HCT116 (cell line): Measurements from ENCODE around the gene SRGN. TPM values are rescaled to one million over a fixed set of nuclear protein-coding genes. Genes with fewer than 3 reads are reported as not detected.

ENCODE experiments used
- ATAC-seq: fragments of 200-7000 bp; cut with Tn5 transposase; 2 replicates; pipeline ENCODE4 v1.9.1; 2020; ENCODE audit warnings: mild to moderate bottlenecking, moderate library complexity
- BruUV-seq: library from RNA; stranded (reverse); fragments of 400-500 nt; replicated peaks from 2 replicates; lab custom pipeline; 2021; lab: Mats Ljungman, UMichigan
- CTCF ChIA-PET: fragments of 300-600 bp; sonication (Branson Sonifier 250); formaldehyde crosslinking; loops from one replicate; lab custom pipeline; 2021; ENCODE audit warnings: antibody characterized with exemption; lab: Charles Lee
- POLR2A ChIA-PET: fragments of 300-600, 350-600 bp; sonication (Branson Sonifier 250); formaldehyde crosslinking; loops from one replicate; lab custom pipeline; 2021; ENCODE audit warnings: antibody characterized with exemption; lab: Charles Lee
- RAD21 ChIA-PET, 2 experiments: fragments of 300-600 bp; sonication (Branson Sonifier 250); formaldehyde crosslinking; loops; one replicate each; lab custom pipeline; 2023; ENCODE audit warnings: low total read pairs in 2 of 2; ENCODE audit not compliant: uncharacterized antibody in 2 of 2, unreplicated experiment in 2 of 2, low non-redundant PET in 1 of 2; lab: Charles Lee
- DNase-seq: peaks from one replicate; pipeline ENCODE4 v3.0.0-alpha.2; 2010; ENCODE audit warnings: low read depth, low spot score
- H2AFZ ChIP-seq: fragments of 200-600 bp; shearing (Covaris generic), sonication (generic); 2 replicates; pipeline ENCODE4 v1.6.1; 2017; ENCODE audit warnings: low read depth, mixed run types, mixed read lengths, antibody characterized with exemption, low read length; ENCODE audit not compliant: poor library complexity, severe bottlenecking
- H3K27ac ChIP-seq: 2 replicates; pipeline ENCODE4 v1.5.1; 2012; ENCODE audit warnings: low read depth, low read length
- H3K27me3 ChIP-seq: fragments of 200-600 bp; sonication (generic); 2 replicates; pipeline ENCODE4 v1.6.1; 2016; ENCODE audit warnings: mixed run types, low read length, mixed read lengths; ENCODE audit not compliant: insufficient read depth
- H3K36me3 ChIP-seq, 2 experiments: fragments of 200-500 bp in 1 of 2; fragments of 200-600 bp in 1 of 2; sonication (Bioruptor generic) in 1 of 2; sonication (generic) in 1 of 2; 2 replicates each; pipeline versions ENCODE4 v1.5.1 to v1.6.1; 2014 to 2016; ENCODE audit warnings: low read length in 2 of 2, inconsistent platforms in 1 of 2, mixed read lengths in 1 of 2, mixed run types in 1 of 2; ENCODE audit not compliant: insufficient read depth in 2 of 2, control insufficient read depth in 1 of 2
- H3K4me1 ChIP-seq, 2 experiments: fragments of 200-600 bp in 1 of 2; sonication (generic) in 1 of 2; 2 replicates each; pipeline versions ENCODE4 v1.5.1 to v1.6.1; 2012 to 2017; ENCODE audit warnings: low read length in 2 of 2, inconsistent platforms in 1 of 2, mild to moderate bottlenecking in 1 of 2, mixed read lengths in 1 of 2, mixed run types in 1 of 2, moderate library complexity in 1 of 2; ENCODE audit not compliant: insufficient read depth in 2 of 2, control insufficient read depth in 1 of 2
- H3K4me2 ChIP-seq: fragments of 200-600 bp; sonication (generic); 2 replicates; pipeline ENCODE4 v1.6.1; 2017; ENCODE audit warnings: mixed run types, low read length, mixed read lengths
- H3K4me3 ChIP-seq, 2 experiments: fragments of 200-600 bp in 1 of 2; sonication (generic) in 1 of 2; replicated peaks in 1 of 2; 2 replicates each; pipeline ENCODE4 v1.5.1; 2011 to 2016; ENCODE audit warnings: low read length in 2 of 2, control low read depth in 1 of 2, low read depth in 1 of 2, mild to moderate bottlenecking in 1 of 2, mixed read lengths in 1 of 2, mixed run types in 1 of 2
- H3K79me2 ChIP-seq: fragments of 200-600 bp; sonication (generic); 2 replicates; pipeline ENCODE4 v1.6.1; 2017; ENCODE audit warnings: mild to moderate bottlenecking, mixed run types, low read length, moderate library complexity, mixed read lengths; ENCODE audit not compliant: insufficient read depth
- H3K9ac ChIP-seq: fragments of 200-600 bp; sonication (generic); 2 replicates; pipeline ENCODE4 v1.6.1; 2016; ENCODE audit warnings: low read length, mixed read lengths
- H3K9me2 ChIP-seq: fragments of 200-600 bp; sonication (generic), shearing (Covaris generic); 2 replicates; pipeline ENCODE4 v1.6.1; 2017; ENCODE audit warnings: mixed run types, mild to moderate bottlenecking, moderate library complexity; ENCODE audit not compliant: insufficient read depth
- H3K9me3 ChIP-seq, 2 experiments: fragments of 200-500 bp in 1 of 2; fragments of 200-600 bp in 1 of 2; sonication (Bioruptor generic) in 1 of 2; sonication (generic) in 1 of 2; 2 replicates each; pipeline ENCODE4 v1.6.1; 2014 to 2017; ENCODE audit warnings: low read length in 2 of 2, mixed read lengths in 2 of 2, inconsistent platforms in 1 of 2, low read depth in 1 of 2, mild to moderate bottlenecking in 1 of 2, mixed run types in 1 of 2, moderate library complexity in 1 of 2; ENCODE audit not compliant: control insufficient read depth in 1 of 2, insufficient read depth in 1 of 2
- H4K20me1 ChIP-seq: fragments of 200-600 bp; sonication (generic), shearing (Covaris generic); 2 replicates; pipeline ENCODE4 v1.6.1; 2017; ENCODE audit warnings: mixed run types, mild to moderate bottlenecking, moderate library complexity; ENCODE audit not compliant: insufficient read depth
- ATF3 ChIP-seq: IDR thresholded peaks from 2 replicates; pipeline ENCODE4 v1.6.1; 2012
- EGR1 ChIP-seq: IDR thresholded peaks from 2 replicates; pipeline ENCODE4 v1.6.1; 2012; ENCODE audit warnings: low read depth
- ELF1 ChIP-seq: IDR thresholded peaks from 2 replicates; pipeline ENCODE4 v1.6.1; 2012; ENCODE audit warnings: low read depth, borderline replicate concordance
- EZH2 ChIP-seq: fragments of 200-600 bp; sonication (generic); IDR thresholded peaks from 2 replicates; pipeline ENCODE4 v1.6.1; 2017; ENCODE audit warnings: antibody characterized with exemption, mixed run types
- FOSL1 ChIP-seq: IDR thresholded peaks from 2 replicates; pipeline ENCODE4 v1.6.1; 2012; ENCODE audit warnings: low read depth
- JUND ChIP-seq: IDR thresholded peaks from 2 replicates; pipeline ENCODE4 v1.6.1; 2012
- MAX ChIP-seq: IDR thresholded peaks from 2 replicates; pipeline ENCODE4 v1.6.1; 2012
- POLR2A ChIP-seq: IDR thresholded peaks from 2 replicates; pipeline ENCODE4 v1.7.0; 2011; ENCODE audit warnings: borderline replicate concordance; ENCODE audit not compliant: insufficient read depth, insufficient read length; ENCODE audit errors: extremely low read depth
- POLR2AphosphoS5 ChIP-seq: IDR thresholded peaks from 2 replicates; pipeline ENCODE4 v1.6.1; 2011; ENCODE audit warnings: mild to moderate bottlenecking, low read depth, low read length, moderate library complexity
- RAD21 ChIP-seq: IDR thresholded peaks from 2 replicates; pipeline ENCODE4 v1.6.1; 2012; ENCODE audit warnings: low read depth, mild to moderate bottlenecking
- SIN3A ChIP-seq: IDR thresholded peaks from 2 replicates; pipeline ENCODE4 v1.6.1; 2012; ENCODE audit warnings: low read depth
- SP1 ChIP-seq: IDR thresholded peaks from 2 replicates; pipeline ENCODE4 v1.6.1; 2012; ENCODE audit warnings: low read depth
- SRF ChIP-seq: IDR thresholded peaks from 2 replicates; pipeline ENCODE4 v1.6.1; 2012; ENCODE audit warnings: low read depth
- TCF7L2 ChIP-seq: IDR thresholded peaks from 2 replicates; pipeline ENCODE4 v1.7.0; 2011; ENCODE audit warnings: borderline replicate concordance, inconsistent platforms; ENCODE audit not compliant: insufficient read depth, insufficient read length; ENCODE audit errors: extremely low read depth
- YY1 ChIP-seq: IDR thresholded peaks from 2 replicates; pipeline ENCODE4 v1.6.1; 2011; ENCODE audit warnings: low read length, low read depth, moderate library complexity, mild to moderate bottlenecking; ENCODE audit not compliant: insufficient replicate concordance; ENCODE audit errors: extremely low read depth
- ZFX ChIP-seq: fragments of 450-650 bp; IDR thresholded peaks from 2 replicates; pipeline ENCODE4 v1.6.1; 2017
- intact Hi-C: fragments of 100-400 bp; cut with micrococcal nuclease; formaldehyde crosslinking; loops from 2 replicates; pipeline ENCODE4 v1.10.0; 2022
- total RNA-seq: library from RNA; stranded (reverse); gene quantifications from one replicate; pipeline ENCODE4 v1.2.1, GENCODE V29; 2021; ENCODE audit not compliant: unreplicated experiment

SRGN gene
- total RNA-seq, 1 experiment from 2014 or later = 1.8 TPM

GRCh38 chr10:69107699-69108098 is 19.8 kb downstream of the SRGN start:
- Histone ChIP-seq H3K27ac (no peak overlapping the region), H3K9me3 (no peaks in the 10 kb centered on the region), H3K9me2 (no peaks in the 10 kb centered on the region), H3K79me2 (no peaks in the 10 kb centered on the region), H4K20me1 (no peaks in the 10 kb centered on the region), H3K27me3 (no peaks in the 10 kb centered on the region), H3K4me2 (no peak overlapping the region), H3K36me3 (no peaks in the 10 kb centered on the region), H3K4me3 (no peak overlapping the region)
- ChIA-PET RAD21 (no interaction called here), POLR2A (no interaction called here), CTCF (no interaction called here)
- intact Hi-C loops = no loop called here
- ATAC-seq (no peak), DNase-seq (no peak)
- BruUV-seq = no TSS peak
- TF ChIP-seq ZFX (no peak), FOSL1 (no peak), MAX (no peak), JUND (no peak), TCF7L2 (no peak), YY1 (no peak), RAD21 (no peak), SRF (no peak), SP1 (no peak)
- TF ChIP-seq, all 23 proteins: peak for 0
- Histone ChIP-seq H2AFZ (no peak overlapping the region), H3K9ac (no peak overlapping the region), H3K4me1 (no peaks in the 10 kb centered on the region)

GRCh38 chr10:69119896-69120295 is 32.0 kb downstream of the SRGN start:
- peaks cover 0 to 8% of the 10 kb centered on the region in 2 experiments; a peak in 2 of 4 replicates for H3K4me1 ChIP-seq

More at GRCh38 chr10:69119896-69120295, 32.0 kb downstream of the SRGN start:
- TF ChIP-seq SIN3A = no peak
- no peak for TF ChIP-seq JUND
- no peak for TF ChIP-seq POLR2AphosphoS5
- TF ChIP-seq ELF1 = no peak
- no peak for TF ChIP-seq ATF3
- TF ChIP-seq MAX = no peak
- no peak for TF ChIP-seq EGR1
- TF ChIP-seq FOSL1 = no peak
- TF ChIP-seq RAD21 = no peak
- TF ChIP-seq EZH2 = no peak
- no peak for TF ChIP-seq TCF7L2
- no peak for TF ChIP-seq SP1
- no peak for TF ChIP-seq POLR2A
- TF ChIP-seq SRF = no peak
- Histone ChIP-seq H3K27me3 (no peaks in the 10 kb centered on the region), H3K4me2 (no peak overlapping the region), H2AFZ (no peak overlapping the region), H4K20me1 (no peaks in the 10 kb centered on the region), H3K79me2 (peaks cover 8% of the 10 kb centered on the region), H3K27ac (no peak overlapping the region), H3K4me3 (no peak overlapping the region), H3K9me3 (no peaks in the 10 kb centered on the region), H3K9me2 (no peaks in the 10 kb centered on the region), H3K36me3 (no peaks in the 10 kb centered on the region), H3K9ac (no peak overlapping the region)
- DNase-seq (no peak), ATAC-seq (no peak)
- ChIA-PET CTCF (no interaction called here), RAD21 (no interaction called here), POLR2A (no interaction called here)
- intact Hi-C loops = loop anchor here (5.0 kb wide), 1 partner anchor 313 kb away; no protein-coding TSS in a partner anchor
- BruUV-seq = no TSS peak
